Measurements from ENCODE around the gene OR9A4. TPM values are rescaled to one million over a fixed set of nuclear protein-coding genes. Genes with fewer than 3 reads are reported as not detected.

The OR9A4 gene
- total and polyA plus RNA-seq, 10 of the 15 experiments (the other 5 are each of a cell fraction or from before 2014, with no cell fraction given), result not detected

DNA sequence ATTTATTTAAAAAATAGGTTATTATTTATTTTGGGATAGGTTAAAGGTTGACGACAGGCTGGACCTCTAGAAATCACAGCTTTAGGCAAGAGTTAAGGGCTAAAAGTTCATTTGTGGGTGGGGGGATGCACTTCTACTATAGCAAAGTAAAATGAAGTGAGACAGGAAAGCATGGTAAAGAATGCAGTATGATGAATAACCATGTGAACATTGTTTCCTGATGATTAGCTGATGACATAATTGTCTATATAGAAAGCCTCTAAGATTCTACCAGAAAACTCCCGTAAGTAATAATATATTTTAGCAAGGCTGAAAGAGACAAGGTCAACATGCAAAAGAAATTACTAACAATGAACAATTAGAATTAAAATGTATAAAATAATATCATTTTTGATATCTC, 49.2 kb upstream of the OR9A4 start:
- no peak for DNase-seq (ENCODE audit: low read depth, low spot score)
- ChIA-PET SMC1A (ENCODE audit: uncharacterized antibody, unreplicated experiment) (no interaction called here), POLR2A (no interaction called here), CTCF (no interaction called here), RAD21 (ENCODE audit: unreplicated experiment) (no interaction called here)
- Histone ChIP-seq H4K20me1 (ENCODE audit: control insufficient read depth, insufficient read depth) (no peaks in the 10 kb centered on the region), H3K27me3 (replicated peaks in 1 of 2; ENCODE audit: control insufficient read depth in 2 of 2, insufficient read depth in 2 of 2, low read length in 1 of 2) (no peaks in the 10 kb centered on the region; a peak in 1 of 4 replicates), H3K27ac (ENCODE audit: control insufficient read depth, insufficient read depth) (no peak overlapping the region), H3K4me1 (ENCODE audit: control insufficient read depth, insufficient read depth, low read length) (no peaks in the 10 kb centered on the region), H2AFZ (ENCODE audit: control insufficient read depth, low read depth, low read length) (no peak overlapping the region), H3K36me3 (ENCODE audit: control insufficient read depth in 2 of 2, insufficient read depth in 2 of 2, low read length in 1 of 2) (no peaks in the 10 kb centered on the region), H3K79me2 (ENCODE audit: control insufficient read depth, insufficient read depth, low read length) (no peaks in the 10 kb centered on the region), H3K4me2 (ENCODE audit: control insufficient read depth, insufficient read depth) (no peak overlapping the region), H3K9me3 (replicated peaks; ENCODE audit: control insufficient read depth, insufficient read depth, low read length) (no peaks in the 10 kb centered on the region), H3K9ac (ENCODE audit: control insufficient read depth, insufficient read depth, low read length) (no peak overlapping the region), H3K4me3 (no peak overlapping the region)
- TF ChIP-seq ZNF217 (IDR thresholded peaks at IDR 0.05) (no peak), JUNB (IDR thresholded peaks at IDR 0.05) (no peak), MEF2A (IDR thresholded peaks at IDR 0.05; ENCODE audit: insufficient read depth, low read depth, low read length) (no peak), ZNF384 (IDR thresholded peaks at IDR 0.05; ENCODE audit: borderline replicate concordance, low read depth, low read length) (no peak), STAT3 (IDR thresholded peaks at IDR 0.05; ENCODE audit: low read depth, low read length) (no peak), NR2C1 (IDR thresholded peaks at IDR 0.05) (no peak), FOXK2 (IDR thresholded peaks at IDR 0.05) (no peak), MTA3 (IDR thresholded peaks at IDR 0.05; ENCODE audit: borderline replicate concordance, low read length) (no peak), ZBED1 (IDR thresholded peaks at IDR 0.05; ENCODE audit: borderline replicate concordance) (no peak), HDAC2 (IDR thresholded peaks at IDR 0.05) (no peak), SRF (IDR thresholded peaks at IDR 0.05; ENCODE audit: low read depth in 2 of 2, low read length in 2 of 2) (no peak), RCOR1 (conservative IDR thresholded peaks at IDR 0.05; ENCODE audit: low read depth, low read length) (no peak), SMAD5 (IDR thresholded peaks at IDR 0.05; ENCODE audit: low read depth) (no peak), ZBTB40 (IDR thresholded peaks at IDR 0.05; ENCODE audit: borderline replicate concordance) (no peak)
- TF ChIP-seq, protein P1, sequence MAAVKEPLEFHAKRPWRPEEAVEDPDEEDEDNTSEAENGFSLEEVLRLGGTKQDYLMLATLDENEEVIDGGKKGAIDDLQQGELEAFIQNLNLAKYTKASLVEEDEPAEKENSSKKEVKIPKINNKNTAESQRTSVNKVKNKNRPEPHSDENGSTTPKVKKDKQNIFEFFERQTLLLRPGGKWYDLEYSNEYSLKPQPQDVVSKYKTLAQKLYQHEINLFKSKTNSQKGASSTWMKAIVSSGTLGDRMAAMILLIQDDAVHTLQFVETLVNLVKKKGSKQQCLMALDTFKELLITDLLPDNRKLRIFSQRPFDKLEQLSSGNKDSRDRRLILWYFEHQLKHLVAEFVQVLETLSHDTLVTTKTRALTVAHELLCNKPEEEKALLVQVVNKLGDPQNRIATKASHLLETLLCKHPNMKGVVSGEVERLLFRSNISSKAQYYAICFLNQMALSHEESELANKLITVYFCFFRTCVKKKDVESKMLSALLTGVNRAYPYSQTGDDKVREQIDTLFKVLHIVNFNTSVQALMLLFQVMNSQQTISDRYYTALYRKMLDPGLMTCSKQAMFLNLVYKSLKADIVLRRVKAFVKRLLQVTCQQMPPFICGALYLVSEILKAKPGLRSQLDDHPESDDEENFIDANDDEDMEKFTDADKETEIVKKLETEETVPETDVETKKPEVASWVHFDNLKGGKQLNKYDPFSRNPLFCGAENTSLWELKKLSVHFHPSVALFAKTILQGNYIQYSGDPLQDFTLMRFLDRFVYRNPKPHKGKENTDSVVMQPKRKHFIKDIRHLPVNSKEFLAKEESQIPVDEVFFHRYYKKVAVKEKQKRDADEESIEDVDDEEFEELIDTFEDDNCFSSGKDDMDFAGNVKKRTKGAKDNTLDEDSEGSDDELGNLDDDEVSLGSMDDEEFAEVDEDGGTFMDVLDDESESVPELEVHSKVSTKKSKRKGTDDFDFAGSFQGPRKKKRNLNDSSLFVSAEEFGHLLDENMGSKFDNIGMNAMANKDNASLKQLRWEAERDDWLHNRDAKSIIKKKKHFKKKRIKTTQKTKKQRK (IDR thresholded peaks at IDR 0.05; ENCODE audit: low read depth, low read length), result no peak
- TF ChIP-seq, protein P2, sequence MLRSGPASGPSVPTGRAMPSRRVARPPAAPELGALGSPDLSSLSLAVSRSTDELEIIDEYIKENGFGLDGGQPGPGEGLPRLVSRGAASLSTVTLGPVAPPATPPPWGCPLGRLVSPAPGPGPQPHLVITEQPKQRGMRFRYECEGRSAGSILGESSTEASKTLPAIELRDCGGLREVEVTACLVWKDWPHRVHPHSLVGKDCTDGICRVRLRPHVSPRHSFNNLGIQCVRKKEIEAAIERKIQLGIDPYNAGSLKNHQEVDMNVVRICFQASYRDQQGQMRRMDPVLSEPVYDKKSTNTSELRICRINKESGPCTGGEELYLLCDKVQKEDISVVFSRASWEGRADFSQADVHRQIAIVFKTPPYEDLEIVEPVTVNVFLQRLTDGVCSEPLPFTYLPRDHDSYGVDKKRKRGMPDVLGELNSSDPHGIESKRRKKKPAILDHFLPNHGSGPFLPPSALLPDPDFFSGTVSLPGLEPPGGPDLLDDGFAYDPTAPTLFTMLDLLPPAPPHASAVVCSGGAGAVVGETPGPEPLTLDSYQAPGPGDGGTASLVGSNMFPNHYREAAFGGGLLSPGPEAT (IDR thresholded peaks at IDR 0.05; ENCODE audit: low read depth), result no peak
- TF ChIP-seq, protein P3, sequence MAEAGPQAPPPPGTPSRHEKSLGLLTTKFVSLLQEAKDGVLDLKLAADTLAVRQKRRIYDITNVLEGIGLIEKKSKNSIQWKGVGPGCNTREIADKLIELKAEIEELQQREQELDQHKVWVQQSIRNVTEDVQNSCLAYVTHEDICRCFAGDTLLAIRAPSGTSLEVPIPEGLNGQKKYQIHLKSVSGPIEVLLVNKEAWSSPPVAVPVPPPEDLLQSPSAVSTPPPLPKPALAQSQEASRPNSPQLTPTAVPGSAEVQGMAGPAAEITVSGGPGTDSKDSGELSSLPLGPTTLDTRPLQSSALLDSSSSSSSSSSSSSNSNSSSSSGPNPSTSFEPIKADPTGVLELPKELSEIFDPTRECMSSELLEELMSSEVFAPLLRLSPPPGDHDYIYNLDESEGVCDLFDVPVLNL (IDR thresholded peaks at IDR 0.05; ENCODE audit: low read depth, low read length), result no peak
- in situ Hi-C loops (cut with MboI) (no loop called here), intact Hi-C loops (cut with micrococcal nuclease; ENCODE audit: unreplicated experiment) (no loop called here)
- no TSS peak for BruUV-seq (replicated peaks)
- no peak for FAIRE-seq
- no peak for ATAC-seq
- WGBS (ENCODE audit: insufficient coverage, insufficient replicate concordance, low lambda C conversion rate, missing lambda C conversion rate), result 32% methylated on average over 2 of the region's 2 CpGs

Measured in GM12878 (cell line).